NCI-H748 treated with DMSO at 0.1 percent for 48 hours (cell line): ENCODE data around the gene TXNIP.

Source experiments
- DNase-seq: peaks from one replicate; lab custom pipeline; 2025; lab: John Stamatoyannopoulos, UW

Gene TXNIP

GRCh38 chr1:146012703-146013558 lies 16.6 kb upstream of the TXNIP start:
- DNase-seq = peak; percentile 70

GRCh38 chr1:146010126-146010738 lies 13.9 kb upstream of the TXNIP start:
- no peak for DNase-seq

GRCh38 chr1:146007489-146008133 lies 11.2 kb upstream of the TXNIP start:
- no peak for DNase-seq

GRCh38 chr1:146001709-146002108 lies 5.3 kb upstream of the TXNIP start:
- no peak for DNase-seq

GRCh38 chr1:145999321-146000024 lies 3.1 kb upstream of the TXNIP start:
- peak; percentile 56 for DNase-seq

GRCh38 chr1:145997718-145998023 lies 1.3 kb upstream of the TXNIP start:
- peak; percentile 28 for DNase-seq

- DNase-seq = peak; percentile 30
Observed at GRCh38 chr1:145997016-145997717, 788 bp upstream of the TXNIP start.

- no peak for DNase-seq
Observed at GRCh38 chr1:145995964-145996432, 381 bp downstream of the TXNIP start.

GRCh38 chr1:145995148-145995881 lies 1.1 kb downstream of the TXNIP start:
- no peak for DNase-seq

GRCh38 chr1:145994391-145995120 lies 1.8 kb downstream of the TXNIP start:
- DNase-seq = no peak

GRCh38 chr1:145993618-145994390 lies 2.6 kb downstream of the TXNIP start:
- no peak for DNase-seq

GRCh38 chr1:145992958-145993617 lies 3.3 kb downstream of the TXNIP start:
- no peak for DNase-seq

GRCh38 chr1:145992502-145992936 lies 3.9 kb downstream of the TXNIP start:
- DNase-seq = no peak

- no peak for DNase-seq
Observed at GRCh38 chr1:145991735-145992412, 4.5 kb downstream of the TXNIP start.

GRCh38 chr1:145990249-145990855 lies 6.0 kb downstream of the TXNIP start:
- no peak for DNase-seq

GRCh38 chr1:145988773-145989172 lies 7.6 kb downstream of the TXNIP start:
- no peak for DNase-seq

GRCh38 chr1:145987926-145988325 lies 8.5 kb downstream of the TXNIP start:
- no peak for DNase-seq

- no peak for DNase-seq
Observed at GRCh38 chr1:145986551-145986950, 9.8 kb downstream of the TXNIP start.
